Measurements from ENCODE around the gene AHCTF1. TPM values are rescaled to one million over a fixed set of nuclear protein-coding genes. Genes with fewer than 3 reads are reported as not detected.

Gene AHCTF1
- total and polyA plus RNA-seq, 2 of the 8 experiments (the other 6 are each of a cell fraction or from before 2014, with no cell fraction given) = 7.9 to 44.5 TPM

- 86% methylated on average over 22 of the region's 22 CpGs; no CpG with 5 or more reads in 1 of the 2 experiments for WGBS, 2 experiments (ENCODE audit: extremely low coverage in 1 of 2, insufficient coverage in 1 of 2, insufficient read length in 1 of 2, insufficient replicate concordance in 2 of 2, low coverage in 1 of 2, low lambda C conversion rate in 2 of 2, missing lambda C conversion rate in 1 of 2)
- Histone ChIP-seq H3K27ac (ENCODE audit: low read depth, low read length) (no peak overlapping the region), H4K5ac (ENCODE audit: insufficient read length, low read depth, low read length) (no peak overlapping the region), H3K4ac (replicated peaks; ENCODE audit: insufficient read length, low read depth, low read length) (no peak overlapping the region), H3K9me3 (ENCODE audit: insufficient read depth in 2 of 2, low read depth in 1 of 2, low read length in 1 of 2) (no peaks in the 10 kb centered on the region), H2BK120ac (replicated peaks; ENCODE audit: low read depth, low read length) (no peak overlapping the region), H2BK20ac (ENCODE audit: low read length) (no peak overlapping the region), H2BK5ac (ENCODE audit: low read depth, low read length) (no peak overlapping the region), H3K79me2 (ENCODE audit: control insufficient read depth in 1 of 2, insufficient read depth in 2 of 2, low read length in 2 of 2) (no peaks in the 10 kb centered on the region), H2AK5ac (ENCODE audit: low read depth, low read length) (no peak overlapping the region), H3K4me3 (ENCODE audit: extremely low read depth in 1 of 4, insufficient read depth in 2 of 4, low read depth in 3 of 4, low read length in 4 of 4) (no peak overlapping the region), H3K27me3 (replicated peaks in 1 of 4; ENCODE audit: control insufficient read depth in 3 of 4, extremely low read depth in 1 of 4, insufficient read depth in 3 of 4, low read length in 3 of 4) (no peaks in the 10 kb centered on the region), H3K4me2 (ENCODE audit: insufficient read depth in 1 of 2, low read depth in 2 of 2, low read length in 2 of 2) (no peak overlapping the region), H3K23ac (ENCODE audit: insufficient read length) (no peak overlapping the region), H3K56ac (replicated peaks; ENCODE audit: insufficient read length, low read depth, low read length) (no peak overlapping the region), H3K9ac (replicated peaks in 1 of 4; ENCODE audit: extremely low read depth in 1 of 4, low read depth in 3 of 4, low read length in 3 of 4) (no peak overlapping the region), H4K91ac (replicated peaks; ENCODE audit: insufficient read length, low read length) (peak overlapping the region; percentile 11), H3K36me3 (ENCODE audit: control insufficient read depth in 2 of 4, insufficient read depth in 4 of 4, low read length in 3 of 4) (no peaks in the 10 kb centered on the region), H3K23me2 (ENCODE audit: low read depth, low read length) (0 out of 2 replicates have a peak, but pooled peaks cover 2% of the 10 kb centered on the region), H2AFZ (ENCODE audit: low read length) (no peak overlapping the region), H4K20me1 (replicated peaks in 1 of 2; ENCODE audit: control insufficient read depth in 1 of 2, insufficient read depth in 2 of 2, low read length in 2 of 2) (no peaks in the 10 kb centered on the region), H4K8ac (ENCODE audit: extremely low read depth, insufficient read depth, low read length) (peak overlapping the region; percentile 22; the same call in 1 of the 2 replicates), H2BK15ac (ENCODE audit: low read length) (peak overlapping the region; percentile 88; the same call in 1 of the 2 replicates), H3K14ac (ENCODE audit: insufficient read length) (no peak overlapping the region), H3K79me1 (ENCODE audit: low read depth, low read length) (no peaks in the 10 kb centered on the region), H3K18ac (ENCODE audit: extremely low read depth, low read length) (no peak overlapping the region), H2BK12ac (ENCODE audit: low read depth, low read length) (peak overlapping the region; percentile 53; the same call in 1 of the 2 replicates), H3K4me1 (replicated peaks in 1 of 4; ENCODE audit: control insufficient read depth in 3 of 4, insufficient read depth in 4 of 4, low read length in 3 of 4) (peaks cover 0 to 21% (median 18%) of the 10 kb centered on the region in 4 experiments; a peak in 6 of 7 replicates)
- TF ChIP-seq ATF3 (IDR thresholded peaks at IDR 0.05; ENCODE audit: insufficient read depth, low read depth, low read length) (no peak), MAX (IDR thresholded peaks at IDR 0.05) (no peak), CHD2 (IDR thresholded peaks at IDR 0.05; ENCODE audit: low read length) (no peak)
- FAIRE-seq (no peak), DNase-seq (ENCODE audit: low read depth in 1 of 2, low spot score in 2 of 2) (no peak)
- CTCF ChIA-PET (ENCODE audit: partially characterized antibody) = interaction anchor here (0.5 to 1.5 kb wide), 7 partner anchors 10 to 172 kb away, joined by 3 to 4 read pairs (median 3); no protein-coding TSS in a partner anchor
- POLR2A ChIA-PET (ENCODE audit: partially characterized antibody) = interaction anchor here (0.8 to 1.8 kb wide), 2 partner anchors 10 to 46 kb away, joined by 3 to 5 read pairs; no protein-coding TSS in a partner anchor
Measured at GRCh38 chr1:246798606-246799496, 132.9 kb downstream of the AHCTF1 start.
